ENCODE results near the gene CST9.

The CST9 gene

GRCh38 chr20:23570178-23570760 lies 35.4 kb downstream of the CST9 start:
- DNase-seq (ENCODE audit: low read depth) = no peak
- no peak for TF ChIP-seq CTCF (IDR thresholded peaks at IDR 0.05; ENCODE audit: low read depth, low read length, missing control alignments)
- H3K4me3 ChIP-seq (ENCODE audit: low read depth, low read length) = no peak overlapping the region

- no peak for DNase-seq (ENCODE audit: low read depth)
- H3K4me3 ChIP-seq (ENCODE audit: low read depth, low read length) = no peak overlapping the region
- TF ChIP-seq CTCF (IDR thresholded peaks at IDR 0.05; ENCODE audit: low read depth, low read length, missing control alignments) = no peak
These were observed 36.1 kb downstream of the CST9 start for GRCh38 chr20:23569570-23569969.

DNA sequence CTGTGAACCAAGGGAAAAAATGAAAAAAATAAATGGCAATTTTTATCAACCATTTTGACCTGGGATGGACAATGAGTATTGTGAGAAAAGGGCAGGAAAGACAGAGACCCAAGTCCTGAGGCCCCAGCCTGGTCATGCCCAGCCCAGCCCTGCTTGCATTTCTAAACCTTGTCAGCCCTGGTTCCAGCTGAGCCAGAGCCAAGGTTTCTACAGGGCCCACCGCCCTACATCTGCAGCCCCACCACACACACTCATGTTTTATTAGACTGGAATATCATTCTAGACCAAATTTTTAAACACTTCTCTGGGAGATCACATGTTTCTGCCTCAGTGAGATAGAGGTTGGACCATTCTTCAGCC lies 36.8 kb downstream of the CST9 start:
- H3K4me3 ChIP-seq (ENCODE audit: low read depth, low read length) = no peak overlapping the region
- no peak for DNase-seq (ENCODE audit: low read depth)
- TF ChIP-seq CTCF (IDR thresholded peaks at IDR 0.05; ENCODE audit: low read depth, low read length, missing control alignments) = no peak

- TF ChIP-seq CTCF (IDR thresholded peaks at IDR 0.05; ENCODE audit: low read depth, low read length, missing control alignments) = no peak
These were observed 37.3 kb downstream of the CST9 start, which contains the start of gene CST9L for GRCh38 chr20:23568320-23568970. Gene CST9L, minus strand, starts transcription at chr20:23568484. Its CDS starts 34 bp downstream, at chr20:23568450.

DNA sequence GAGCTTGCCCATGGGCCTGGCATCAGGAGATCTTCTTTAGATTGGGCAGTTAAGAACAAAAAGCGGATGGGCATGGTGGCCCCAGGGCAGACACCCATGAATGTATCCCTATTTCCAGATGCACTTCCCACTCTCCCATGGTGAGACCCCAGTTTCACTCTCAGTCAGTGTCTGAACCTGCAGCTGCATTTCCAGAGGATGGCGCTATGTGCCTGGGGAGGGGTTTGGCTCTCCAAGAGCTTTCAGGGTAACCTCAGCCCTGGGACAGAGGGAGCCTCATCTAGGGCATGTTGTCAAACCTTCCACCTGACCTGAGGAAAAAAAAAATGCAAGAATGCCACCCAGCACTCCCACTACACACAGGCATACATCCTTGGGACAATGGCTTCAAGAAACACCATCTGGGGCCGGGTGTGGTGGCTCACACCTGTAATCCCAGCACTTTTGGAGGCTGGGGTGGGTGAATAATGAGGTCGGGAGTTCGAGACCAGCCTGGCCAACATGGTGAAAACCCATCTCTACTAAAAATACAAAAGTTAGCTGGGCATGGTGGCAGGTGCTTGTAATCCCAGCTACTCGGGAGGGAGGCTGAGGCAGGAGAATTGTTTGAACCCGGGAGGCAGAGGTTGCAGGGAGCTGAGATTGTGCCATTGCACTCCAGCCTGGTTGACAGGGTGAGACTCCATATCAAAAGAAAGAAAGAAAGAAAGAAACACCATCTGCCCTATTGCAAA lies 39.4 kb downstream of the CST9 start:
- TF ChIP-seq CTCF (IDR thresholded peaks at IDR 0.05; ENCODE audit: low read depth, low read length, missing control alignments) = no peak
- DNase-seq (ENCODE audit: low read depth) = no peak
- H3K4me3 ChIP-seq (ENCODE audit: low read depth, low read length) = no peak overlapping the region

More at GRCh38 chr20:23568320-23568970, 37.3 kb downstream of the CST9 start, which contains the start of gene CST9L:
- no peak within 1 kb of the TSS for H3K4me3 ChIP-seq (ENCODE audit: low read depth, low read length)
- DNase-seq (ENCODE audit: low read depth) = no peak

DNA sequence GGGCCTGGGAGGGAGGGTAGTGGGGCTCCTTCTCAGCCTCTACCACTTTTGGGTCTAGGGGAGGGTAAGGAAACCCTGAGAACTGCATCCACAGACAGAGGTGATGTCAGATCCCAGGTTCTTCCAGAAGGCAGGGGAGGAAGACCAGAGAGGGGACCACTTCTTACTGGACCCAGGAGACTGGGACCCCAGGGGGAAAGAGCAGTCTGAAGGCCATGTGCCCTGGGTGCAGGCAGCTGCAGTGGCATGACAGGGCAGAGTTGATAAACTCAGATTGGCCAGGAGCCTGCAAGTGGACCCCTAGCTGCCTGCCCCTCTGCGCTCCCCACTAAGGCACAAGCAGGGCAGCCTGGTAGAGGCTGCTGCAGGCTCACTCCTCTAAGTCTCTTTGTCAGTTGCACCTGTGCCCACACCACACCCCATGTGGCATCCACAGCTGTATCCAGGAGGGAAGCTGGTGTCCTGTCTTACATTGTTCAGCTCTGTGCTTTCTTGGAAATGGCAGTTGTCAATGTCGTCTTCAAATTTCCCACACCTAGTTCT lies 40.1 kb downstream of the CST9 start:
- H3K4me3 ChIP-seq (ENCODE audit: low read depth, low read length) = no peak overlapping the region
- no peak for DNase-seq (ENCODE audit: low read depth)
- no peak for TF ChIP-seq CTCF (IDR thresholded peaks at IDR 0.05; ENCODE audit: low read depth, low read length, missing control alignments)
